Calu3 (cell line): ENCODE data around the gene ARL6IP5. TPM values are rescaled to one million over a fixed set of nuclear protein-coding genes. Genes with fewer than 3 reads are reported as not detected.

Experiments used
- BruUV-seq: library from RNA; stranded (reverse); fragments of 400-500 nt; replicated peaks from 2 replicates; lab custom pipeline; 2021; lab: Mats Ljungman, UMichigan
- CTCF ChIA-PET: fragments of 300-600 bp; sonication (Branson Sonifier 250); formaldehyde crosslinking; loops from one replicate; lab custom pipeline; 2022; ENCODE audit warnings: antibody characterized with exemption; lab: Charles Lee
- DNase-seq: peaks from one replicate; pipeline ENCODE4 v3.0.0; 2022
- H3K27ac Mint-ChIP-seq: one replicate; pipeline ENCODE4 v1.8.0; 2022; ENCODE audit warnings: mixed read lengths; ENCODE audit not compliant: unreplicated experiment
- H3K27me3 Mint-ChIP-seq: one replicate; pipeline ENCODE4 v1.8.0; 2022; ENCODE audit warnings: mixed read lengths; ENCODE audit not compliant: unreplicated experiment
- H3K36me3 Mint-ChIP-seq: one replicate; pipeline ENCODE4 v1.8.0; 2022; ENCODE audit warnings: mild to moderate bottlenecking, moderate library complexity, mixed read lengths; ENCODE audit not compliant: insufficient read depth, unreplicated experiment
- H3K4me1 Mint-ChIP-seq: one replicate; pipeline ENCODE4 v1.8.0; 2022; ENCODE audit warnings: mild to moderate bottlenecking, low read depth, mixed read lengths; ENCODE audit not compliant: unreplicated experiment
- H3K4me3 Mint-ChIP-seq: one replicate; pipeline ENCODE4 v1.8.0; 2022; ENCODE audit warnings: mild to moderate bottlenecking, low read depth, moderate library complexity, mixed read lengths; ENCODE audit not compliant: unreplicated experiment
- H3K9me3 Mint-ChIP-seq: one replicate; pipeline ENCODE4 v1.8.0; 2022; ENCODE audit warnings: low read depth, mixed read lengths; ENCODE audit not compliant: unreplicated experiment
- CTCF ChIP-seq: fragments of 200-600 bp; IDR thresholded peaks from one replicate; pipeline ENCODE4 v1.8.0; 2022; ENCODE audit warnings: antibody characterized with exemption; ENCODE audit not compliant: unreplicated experiment
- intact Hi-C: fragments of 100-400 bp; cut with micrococcal nuclease; formaldehyde crosslinking; loops from one replicate; pipeline ENCODE4 v1.10.0; 2022; ENCODE audit not compliant: unreplicated experiment
- total RNA-seq: library from RNA; stranded (reverse); gene quantifications from 2 replicates; pipeline ENCODE4 v1.2.3, GENCODE V29; 2022

ARL6IP5 gene
- total RNA-seq, 1 experiment from 2014 or later, result 76.9 TPM

- Mint-ChIP-seq H3K4me1 (no peaks in the 10 kb centered on the region), H3K27me3 (no peaks in the 10 kb centered on the region), H3K9me3 (no peaks in the 10 kb centered on the region), H3K27ac (peak within 1 kb of the TSS; percentile 98), H3K4me3 (peak within 1 kb of the TSS; percentile 97), H3K36me3 (peaks cover 38% of the 10 kb centered on the region)
- DNase-seq, result peak; percentile 96
- TF ChIP-seq CTCF, result no peak
- CTCF ChIA-PET, result interaction anchor here (0.9 to 1.3 kb wide), 2 partner anchors 12 to 38 kb away, joined by 3 read pairs; no protein-coding TSS in a partner anchor
- intact Hi-C loops, result loop anchor here (2.0 kb wide), 1 partner anchor 29 kb away; the partner anchor contains the start of gene UBA3
- no TSS peak for BruUV-seq
Measured at GRCh38 chr3:69051756-69052471, 32.8 kb upstream of the ARL6IP5 start, which contains the start of gene TMF1. Gene TMF1 (minus strand): TSS chr3:69052333. CDS start chr3:69052086, 247 bp downstream.

GRCh38 chr3:69052472-69052898 is 32.3 kb upstream of the ARL6IP5 start:
- Mint-ChIP-seq H3K27ac (peak overlapping the region; percentile 98), H3K36me3 (peaks cover 38% of the 10 kb centered on the region), H3K4me3 (peak overlapping the region; percentile 97), H3K9me3 (no peaks in the 10 kb centered on the region), H3K4me1 (no peaks in the 10 kb centered on the region), H3K27me3 (no peaks in the 10 kb centered on the region)
- no peak for TF ChIP-seq CTCF
- CTCF ChIA-PET, result interaction anchor here (1.3 kb wide), 1 partner anchor 38 kb away, joined by 3 read pairs; no protein-coding TSS in a partner anchor
- no peak for DNase-seq
- BruUV-seq, result no TSS peak
- intact Hi-C loops, result loop anchor here (2.0 kb wide), 1 partner anchor 28 kb away; the partner anchor contains the start of gene UBA3

- Mint-ChIP-seq H3K4me1 (no peaks in the 10 kb centered on the region), H3K27me3 (no peaks in the 10 kb centered on the region), H3K36me3 (peaks cover 13% of the 10 kb centered on the region), H3K9me3 (no peaks in the 10 kb centered on the region), H3K4me3 (no peak overlapping the region), H3K27ac (no peak overlapping the region)
- CTCF ChIA-PET, result interaction anchor here (0.8 kb wide), 1 partner anchor 12 kb away, joined by 3 read pairs; no protein-coding TSS in a partner anchor
- BruUV-seq, result no TSS peak
- intact Hi-C loops, result no loop called here
- no peak for DNase-seq
- no peak for TF ChIP-seq CTCF
Measured at GRCh38 chr3:69058180-69058946, 26.4 kb upstream of the ARL6IP5 start.

- BruUV-seq, result no TSS peak
- Mint-ChIP-seq H3K4me1 (no peaks in the 10 kb centered on the region), H3K9me3 (no peaks in the 10 kb centered on the region), H3K4me3 (no peak overlapping the region), H3K27ac (no peak overlapping the region), H3K27me3 (no peaks in the 10 kb centered on the region), H3K36me3 (peaks cover 13% of the 10 kb centered on the region)
- CTCF ChIA-PET, result no interaction called here
- DNase-seq, result no peak
- no peak for TF ChIP-seq CTCF
- intact Hi-C loops, result no loop called here
Measured at GRCh38 chr3:69058947-69059224, 25.9 kb upstream of the ARL6IP5 start.
